ENCODE measurements around the gene CHST3. TPM values are rescaled to one million over a fixed set of nuclear protein-coding genes. Genes with fewer than 3 reads are reported as not detected.

Gene CHST3
- total and polyA plus RNA-seq, 9 of the 15 experiments (the other 6 are each of a cell fraction or from before 2014, with no cell fraction given), result 0.01 to 1.3 (median 0.15) TPM

DNA sequence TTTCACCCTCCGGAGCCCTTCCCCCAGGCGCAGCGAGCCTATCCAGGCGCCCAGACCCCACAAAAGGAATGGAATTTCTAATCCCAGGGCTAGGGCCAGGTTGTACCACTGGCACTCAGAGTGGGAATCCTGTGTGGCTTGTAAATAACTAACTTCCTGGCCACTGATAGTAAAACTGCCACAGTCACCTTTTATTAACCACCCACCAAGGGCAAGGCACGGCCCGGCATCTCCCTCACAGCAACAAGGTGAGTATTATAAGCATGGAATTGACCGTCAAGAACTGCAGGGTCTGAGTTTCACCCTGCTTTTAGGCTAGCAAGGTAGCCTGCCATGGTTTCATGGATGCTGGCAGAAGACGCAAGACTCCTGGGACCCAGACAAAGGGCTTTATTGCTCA, 73.1 kb downstream of the CHST3 start:
- Histone ChIP-seq H3K9me1 (ENCODE audit: control insufficient read depth, insufficient read depth, low read length) (no peaks in the 10 kb centered on the region), H3K9ac (ENCODE audit: insufficient read depth in 1 of 2, low read depth in 2 of 2, low read length in 2 of 2) (no peak overlapping the region), H3K9me3 (replicated peaks; ENCODE audit: control insufficient read depth, insufficient read depth, low read depth, low read length) (no peaks in the 10 kb centered on the region), H3K79me2 (ENCODE audit: control insufficient read depth, insufficient read depth, low read length) (no peaks in the 10 kb centered on the region), H3K4me3 (no peak overlapping the region), H2AFZ (ENCODE audit: low read depth, low read length) (no peak overlapping the region), H3K4me2 (ENCODE audit: insufficient read depth, low read length) (no peak overlapping the region), H3K4me1 (replicated peaks in 1 of 2; ENCODE audit: control insufficient read depth in 2 of 2, insufficient read depth in 2 of 2, low read length in 2 of 2) (peaks cover 3 to 4% of the 10 kb centered on the region in 2 experiments; a peak in 3 of 5 replicates), H4K20me1 (replicated peaks; ENCODE audit: control insufficient read depth, insufficient read depth, low read length) (no peaks in the 10 kb centered on the region), H3K27ac (ENCODE audit: extremely low read depth, low read depth, low read length) (no peak overlapping the region), H3K36me3 (ENCODE audit: control insufficient read depth, insufficient read depth, low read length) (no peaks in the 10 kb centered on the region), H3K27me3 (ENCODE audit: control insufficient read depth in 2 of 2, insufficient read depth in 2 of 2, low read length in 2 of 2) (peaks cover 3 to 42% of the 10 kb centered on the region in 2 experiments; a peak in 4 of 5 replicates)
- in situ Hi-C loops (cut with MboI), result no loop called here
- ChIA-PET POLR2A (no interaction called here), CTCF (ENCODE audit: low intra/inter-chr PET ratio) (no interaction called here)
- DNase-seq (ENCODE audit: extremely low read depth in 1 of 4, low spot score in 3 of 4), result no peak
- no peak for TF ChIP-seq ZNF444 (CRISPR knock-in tag; IDR thresholded peaks at IDR 0.05)
- TF ChIP-seq RFX1 (IDR thresholded peaks at IDR 0.05), result no peak
- TF ChIP-seq FOS (IDR thresholded peaks at IDR 0.05; ENCODE audit: extremely low read depth, insufficient read length), result no peak
- TF ChIP-seq ZNF175 (CRISPR knock-in tag; IDR thresholded peaks at IDR 0.05; ENCODE audit: low read depth), result no peak
- no peak for TF ChIP-seq ZNF347 (CRISPR knock-in tag; IDR thresholded peaks at IDR 0.05; ENCODE audit: low read depth)
- TF ChIP-seq, protein P1, sequence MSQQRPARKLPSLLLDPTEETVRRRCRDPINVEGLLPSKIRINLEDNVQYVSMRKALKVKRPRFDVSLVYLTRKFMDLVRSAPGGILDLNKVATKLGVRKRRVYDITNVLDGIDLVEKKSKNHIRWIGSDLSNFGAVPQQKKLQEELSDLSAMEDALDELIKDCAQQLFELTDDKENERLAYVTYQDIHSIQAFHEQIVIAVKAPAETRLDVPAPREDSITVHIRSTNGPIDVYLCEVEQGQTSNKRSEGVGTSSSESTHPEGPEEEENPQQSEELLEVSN (IDR thresholded peaks at IDR 0.05; ENCODE audit: borderline replicate concordance in 1 of 2, extremely low read depth in 1 of 2, insufficient read depth in 1 of 2, insufficient read length in 1 of 2, low read depth in 1 of 2, low read length in 1 of 2, poor library complexity in 1 of 2, severe bottlenecking in 1 of 2), result no peak
- TF ChIP-seq NR2F6 (CRISPR knock-in tag; IDR thresholded peaks at IDR 0.05), result no peak
- TF ChIP-seq PHF8 (IDR thresholded peaks at IDR 0.05; ENCODE audit: borderline replicate concordance, low read length), result no peak
- ATAC-seq, result no peak
- no TSS peak for BruUV-seq (replicated peaks)
- FAIRE-seq, result no peak
- 37% methylated on average over 8 of the region's 8 CpGs for WGBS (ENCODE audit: insufficient coverage, low coverage, missing lambda C conversion rate)
- intact Hi-C loops (cut with micrococcal nuclease), result no loop called here

Measured in K562 (cell line).